ENCODE results near the gene EED.

- no peak for TF ChIP-seq POLR2A (IDR thresholded peaks at IDR 0.05)
- TF ChIP-seq, protein P1, sequence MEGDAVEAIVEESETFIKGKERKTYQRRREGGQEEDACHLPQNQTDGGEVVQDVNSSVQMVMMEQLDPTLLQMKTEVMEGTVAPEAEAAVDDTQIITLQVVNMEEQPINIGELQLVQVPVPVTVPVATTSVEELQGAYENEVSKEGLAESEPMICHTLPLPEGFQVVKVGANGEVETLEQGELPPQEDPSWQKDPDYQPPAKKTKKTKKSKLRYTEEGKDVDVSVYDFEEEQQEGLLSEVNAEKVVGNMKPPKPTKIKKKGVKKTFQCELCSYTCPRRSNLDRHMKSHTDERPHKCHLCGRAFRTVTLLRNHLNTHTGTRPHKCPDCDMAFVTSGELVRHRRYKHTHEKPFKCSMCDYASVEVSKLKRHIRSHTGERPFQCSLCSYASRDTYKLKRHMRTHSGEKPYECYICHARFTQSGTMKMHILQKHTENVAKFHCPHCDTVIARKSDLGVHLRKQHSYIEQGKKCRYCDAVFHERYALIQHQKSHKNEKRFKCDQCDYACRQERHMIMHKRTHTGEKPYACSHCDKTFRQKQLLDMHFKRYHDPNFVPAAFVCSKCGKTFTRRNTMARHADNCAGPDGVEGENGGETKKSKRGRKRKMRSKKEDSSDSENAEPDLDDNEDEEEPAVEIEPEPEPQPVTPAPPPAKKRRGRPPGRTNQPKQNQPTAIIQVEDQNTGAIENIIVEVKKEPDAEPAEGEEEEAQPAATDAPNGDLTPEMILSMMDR (IDR thresholded peaks at IDR 0.05), result no peak
Observed at GRCh38 chr11:86303257-86303656, 58.7 kb downstream of the EED start.

Data from vagina (tissue), 2 donors.